NCI-H2081 (cell line): ENCODE measurements around the gene DRGX.

Experiments used
- DNase-seq, 2 experiments: peaks; one replicate each; lab custom pipeline; 2025; lab: John Stamatoyannopoulos, UW

The DRGX gene

DNA sequence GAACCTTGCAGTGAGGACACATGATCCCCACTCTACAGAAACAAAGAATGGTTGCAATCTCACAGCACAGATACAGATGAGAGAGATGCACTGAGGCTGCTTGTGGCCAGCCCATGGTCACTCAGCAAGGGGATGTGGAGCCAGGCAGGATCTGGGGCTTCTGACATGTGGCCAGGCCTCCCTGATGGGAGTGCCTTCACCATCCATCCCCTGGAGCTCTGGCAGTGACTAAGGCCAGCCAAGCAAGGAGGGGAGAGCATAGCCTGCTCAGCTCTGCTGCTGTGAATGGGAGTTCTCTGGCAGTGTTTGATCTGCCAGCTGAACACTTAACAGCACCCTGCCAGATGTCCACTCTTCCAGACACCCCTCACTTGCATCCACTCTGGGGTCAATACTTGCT is 77.1 kb downstream of the DRGX start:
- DNase-seq, result no peak

GRCh38 chr10:49318028-49318427 is 77.9 kb downstream of the DRGX start:
- no peak for DNase-seq

DNA sequence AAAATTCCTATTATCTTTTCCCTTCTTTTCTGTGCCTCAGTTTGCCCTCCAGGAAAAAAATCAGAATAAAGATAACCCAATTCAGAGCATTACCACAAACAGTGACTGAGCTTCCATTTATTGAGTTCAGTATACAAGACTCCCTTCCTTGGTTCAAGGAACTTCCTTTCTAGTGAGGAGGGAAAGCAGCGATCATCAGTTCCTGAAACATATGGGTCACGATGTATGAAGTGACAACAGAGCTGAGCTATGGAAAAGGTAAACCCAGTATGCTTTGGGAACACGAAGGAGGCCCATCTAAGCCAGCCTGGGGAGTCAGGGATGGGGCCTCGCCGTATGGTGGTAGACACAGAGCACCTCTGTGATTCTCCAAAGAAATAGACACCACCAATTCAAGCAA is 81.1 kb downstream of the DRGX start:
- DNase-seq, result no peak
